Naive B cell (primary cell): ENCODE measurements around the gene RASGRF1. TPM values are rescaled to one million over a fixed set of nuclear protein-coding genes. Genes with fewer than 3 reads are reported as not detected.

ENCODE experiments used
- ATAC-seq, 2 donors: fragments of 150-1000 bp; cut with Tn5 transposase; 2 replicates each; pipeline ENCODE4 v1.10.0; 2021; ENCODE audit warnings: low read depth in 2 of 2, mild to moderate bottlenecking in 2 of 2, moderate library complexity in 2 of 2
- DNase-seq: peaks from one replicate; pipeline ENCODE4 v3.0.0; 2022
- H3K27ac Mint-ChIP-seq, 6 donors: one replicate each; pipeline ENCODE4 v1.8.0; 2020 to 2022; ENCODE audit warnings: mild to moderate bottlenecking in 6 of 6, mixed read lengths in 6 of 6, moderate library complexity in 5 of 6, inconsistent platforms in 2 of 6
- H3K27me3 Mint-ChIP-seq, 3 donors: one replicate each; pipeline ENCODE4 v1.8.0; 2021 to 2022; ENCODE audit warnings: mixed read lengths in 3 of 3, mild to moderate bottlenecking in 1 of 3
- H3K36me3 Mint-ChIP-seq, 2 donors: one replicate each; pipeline ENCODE4 v1.8.0; 2020 to 2022; ENCODE audit warnings: mixed read lengths in 2 of 2, inconsistent platforms in 1 of 2, mild to moderate bottlenecking in 1 of 2
- H3K4me1 Mint-ChIP-seq, 3 donors: one replicate each; pipeline ENCODE4 v1.8.0; 2020 to 2022; ENCODE audit warnings: mixed read lengths in 3 of 3, inconsistent platforms in 1 of 3, mild to moderate bottlenecking in 1 of 3, moderate library complexity in 1 of 3
- H3K4me3 Mint-ChIP-seq, 8 donors: one replicate each; pipeline ENCODE4 v1.8.0; 2020 to 2022; ENCODE audit warnings: mild to moderate bottlenecking in 8 of 8, mixed read lengths in 8 of 8, moderate library complexity in 8 of 8, inconsistent platforms in 2 of 8
- H3K9me3 Mint-ChIP-seq, 7 donors: one replicate each; pipeline ENCODE4 v1.8.0; 2020 to 2022; ENCODE audit warnings: mixed read lengths in 7 of 7, mild to moderate bottlenecking in 5 of 7, inconsistent platforms in 2 of 7, moderate library complexity in 1 of 7
- polyA plus RNA-seq, 6 donors: library from polyadenylated mRNA; unstranded; fragments of 300-500 nt; fragmentation: Illumina TruSeq; gene quantifications; one replicate each; pipeline ENCODE4 v1.2.3, GENCODE V29; 2021; ENCODE audit warnings: low read depth in 6 of 6

The RASGRF1 gene
- polyA plus RNA-seq, 6 donors from 2014 or later = 0.04 to 0.25 TPM; not detected in 4

DNA sequence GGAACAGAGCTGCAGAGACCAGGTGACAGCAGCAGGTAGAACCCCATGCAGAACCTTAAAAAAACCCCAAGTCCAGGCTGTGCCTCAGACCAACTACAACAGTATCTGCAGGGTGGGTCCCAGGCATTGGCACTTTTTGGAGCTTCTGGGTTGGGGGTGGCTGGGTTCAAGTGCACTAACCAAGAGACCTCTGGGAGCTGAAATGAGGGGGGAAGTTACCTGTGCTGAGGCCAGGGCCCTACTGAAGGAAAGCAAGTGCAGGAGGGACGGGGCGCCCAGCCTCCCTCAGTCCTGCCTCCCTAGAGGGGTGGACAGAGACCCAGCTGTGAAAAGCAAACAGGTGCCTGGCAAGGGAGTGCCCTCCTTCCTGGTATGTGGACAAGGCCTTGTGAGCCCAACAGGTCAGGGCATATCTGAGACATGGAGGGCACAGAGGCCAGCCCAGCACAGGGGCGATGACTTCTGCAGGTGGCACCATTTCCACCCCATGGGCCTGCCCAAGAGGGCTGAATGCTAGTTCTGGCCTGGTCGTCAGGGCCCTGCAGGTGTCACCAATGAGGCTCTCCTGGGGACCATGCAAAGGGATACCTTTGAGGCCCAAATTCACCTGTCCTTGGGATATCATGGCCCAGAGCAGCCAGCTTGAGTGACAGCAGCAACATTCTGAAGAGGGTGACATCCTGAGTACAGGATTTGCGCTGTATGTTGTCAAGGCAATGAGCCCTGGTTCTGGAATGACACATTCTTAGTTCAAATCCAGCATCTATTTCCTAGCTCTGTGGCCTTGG, 164.4 kb downstream of the RASGRF1 start:
- Mint-ChIP-seq H3K36me3 (peaks cover 0 to 35% of the 10 kb centered on the region in 2 donors), H3K4me3 (no peak overlapping the region), H3K9me3 (no peaks in the 10 kb centered on the region), H3K27me3 (no peaks in the 10 kb centered on the region), H3K27ac (peak overlapping the region in 1 of 6 donors; percentile 69), H3K4me1 (peaks cover 8 to 21% (median 19%) of the 10 kb centered on the region in 3 donors)
- ATAC-seq (no peak), DNase-seq (no peak)

DNA sequence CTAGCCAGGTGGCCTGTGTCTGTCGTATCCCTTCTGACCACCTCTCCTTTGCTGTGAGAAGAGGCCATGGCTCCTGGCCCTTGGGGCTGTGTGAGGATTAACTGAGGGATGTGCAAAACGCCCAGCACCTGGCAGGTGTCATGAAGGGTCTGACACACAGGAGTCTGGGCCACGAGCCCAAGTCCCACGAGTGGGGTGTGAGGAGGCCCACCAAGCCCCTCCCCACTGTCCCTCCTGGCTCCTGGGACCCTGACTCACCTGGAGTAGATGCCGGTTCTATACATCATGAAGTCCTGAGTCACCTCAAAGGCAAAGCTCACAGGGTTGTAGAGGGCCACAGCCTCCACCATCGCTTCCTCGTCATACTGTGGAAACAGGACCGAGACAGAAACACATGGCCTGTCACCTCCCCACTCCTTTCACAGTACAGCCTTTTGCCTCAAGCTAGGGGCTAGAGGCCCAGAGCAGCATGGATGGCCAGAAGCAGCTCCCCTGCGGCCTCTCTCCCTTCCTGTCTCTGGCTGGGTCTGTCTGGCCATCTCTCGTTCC, 165.4 kb downstream of the RASGRF1 start:
- Mint-ChIP-seq H3K36me3 (peaks cover 0 to 34% of the 10 kb centered on the region in 2 donors), H3K4me3 (no peak overlapping the region), H3K27ac (peak overlapping the region in 3 of 6 donors; percentile 26 to 76 (median 70))

DNA sequence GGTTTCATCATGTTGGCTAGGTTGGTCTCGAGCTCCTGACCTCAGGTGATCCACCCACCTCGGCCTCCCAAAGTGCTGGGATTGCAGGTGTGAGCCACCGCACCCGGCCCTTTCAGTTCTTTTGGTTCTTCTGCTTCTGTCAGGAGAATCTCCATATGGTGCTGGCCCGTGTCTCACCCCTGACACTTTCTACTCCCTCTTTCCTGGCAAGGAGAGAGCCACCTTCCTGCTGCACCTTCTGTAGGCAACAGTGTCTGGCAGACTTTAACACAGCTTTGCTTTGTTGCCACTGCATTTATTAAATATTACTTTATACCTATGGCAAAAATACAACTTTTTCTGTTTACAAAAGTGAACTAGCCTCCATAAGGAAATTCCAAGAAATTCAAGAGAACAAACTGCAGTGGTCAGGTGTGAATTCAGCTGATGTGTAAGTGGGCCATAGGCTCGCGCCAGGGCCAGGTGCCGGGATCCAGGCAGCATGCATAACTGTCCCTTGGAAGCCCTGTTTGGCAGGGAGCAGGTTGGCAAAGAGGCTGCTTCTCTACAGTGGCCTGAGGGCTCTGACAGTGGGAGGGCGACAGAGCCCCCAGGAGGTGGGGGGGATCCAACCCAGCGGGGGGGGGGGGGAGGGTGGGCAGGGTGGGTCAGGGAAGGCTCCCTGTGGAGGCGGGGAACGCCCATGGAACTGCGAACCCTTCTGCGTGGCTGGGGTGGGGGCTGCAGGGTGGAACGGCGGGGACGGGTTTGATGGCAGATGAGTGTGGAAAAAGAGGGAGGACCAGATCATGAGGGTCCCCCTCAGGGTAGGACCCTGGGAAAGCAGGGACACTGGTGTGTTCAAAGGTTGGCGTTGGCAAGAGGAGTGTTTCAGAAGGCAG, 166.9 kb downstream of the RASGRF1 start:
- Mint-ChIP-seq H3K4me3 (no peak overlapping the region), H3K27ac (peak overlapping the region in 3 of 6 donors; percentile 11 to 97 (median 72)), H3K36me3 (peaks cover 0 to 25% of the 10 kb centered on the region in 2 donors), H3K9me3 (no peaks in the 10 kb centered on the region), H3K27me3 (no peaks in the 10 kb centered on the region), H3K4me1 (peaks cover 8 to 18% (median 13%) of the 10 kb centered on the region in 3 donors)
- no peak for DNase-seq
- no peak for ATAC-seq

More for the DNA sequence above, 165.4 kb downstream of the RASGRF1 start:
- DNase-seq (no peak), ATAC-seq (no peak)
- H3K4me1 Mint-ChIP-seq = peaks cover 10 to 21% (median 18%) of the 10 kb centered on the region in 3 donors
- no peaks in the 10 kb centered on the region for H3K9me3 Mint-ChIP-seq
- no peaks in the 10 kb centered on the region for H3K27me3 Mint-ChIP-seq

DNA sequence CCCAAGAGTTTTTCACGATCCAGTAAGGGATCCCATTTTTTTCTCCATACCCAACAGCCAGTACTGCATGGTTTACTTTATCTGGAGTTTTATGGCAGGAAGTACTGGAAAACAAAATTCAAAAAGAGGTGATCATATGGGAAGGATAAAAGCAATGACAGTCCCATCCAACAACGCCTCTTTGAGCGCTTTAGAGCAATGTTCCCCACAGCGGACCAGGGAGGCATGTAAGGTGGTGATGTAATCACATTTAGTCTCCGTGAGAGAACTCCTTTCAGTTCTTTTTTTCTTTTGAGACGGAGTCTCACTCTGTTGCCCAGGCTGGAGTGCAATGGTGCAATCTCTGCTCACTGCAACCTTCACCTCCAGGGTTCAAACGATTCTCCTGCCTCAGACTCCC, 167.6 kb downstream of the RASGRF1 start:
- DNase-seq = no peak
- no peak for ATAC-seq
- Mint-ChIP-seq H3K4me1 (peaks cover 6 to 17% (median 8%) of the 10 kb centered on the region in 3 donors), H3K36me3 (peaks cover 0 to 18% of the 10 kb centered on the region in 2 donors), H3K27ac (peak overlapping the region in 2 of 6 donors; percentile 11 to 72), H3K4me3 (no peak overlapping the region), H3K9me3 (no peaks in the 10 kb centered on the region), H3K27me3 (no peaks in the 10 kb centered on the region)

DNA sequence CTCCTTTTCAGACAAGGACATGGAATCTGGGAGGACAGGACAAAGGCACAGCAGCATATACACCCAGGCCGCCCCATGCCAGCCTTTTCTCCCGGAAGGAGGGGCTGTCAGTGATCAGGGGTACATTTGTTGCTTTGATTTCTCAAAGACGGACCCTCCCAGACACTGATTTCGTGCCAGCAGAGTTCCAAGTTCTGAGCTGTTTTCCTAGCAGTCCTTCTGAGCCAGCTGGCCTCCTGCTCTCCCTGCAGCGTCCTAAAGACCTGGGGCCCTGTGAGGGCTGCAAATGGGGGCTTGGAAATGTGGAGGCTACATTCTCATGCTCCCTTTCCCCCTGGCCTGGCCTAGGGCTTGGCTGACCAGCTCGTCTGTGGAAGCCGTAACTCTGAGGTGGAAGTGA, 168.1 kb downstream of the RASGRF1 start:
- H3K27ac Mint-ChIP-seq = peak overlapping the region in 2 of 6 donors; percentile 61 to 76
- no peaks in the 10 kb centered on the region for H3K9me3 Mint-ChIP-seq
- H3K4me1 Mint-ChIP-seq = peaks cover under 1 to 14% (median 8%) of the 10 kb centered on the region in 3 donors
- no peak overlapping the region for H3K4me3 Mint-ChIP-seq
- no peaks in the 10 kb centered on the region for H3K27me3 Mint-ChIP-seq
- peaks cover 0 to 13% of the 10 kb centered on the region in 2 donors for H3K36me3 Mint-ChIP-seq
- DNase-seq = no peak
- no peak for ATAC-seq

DNA sequence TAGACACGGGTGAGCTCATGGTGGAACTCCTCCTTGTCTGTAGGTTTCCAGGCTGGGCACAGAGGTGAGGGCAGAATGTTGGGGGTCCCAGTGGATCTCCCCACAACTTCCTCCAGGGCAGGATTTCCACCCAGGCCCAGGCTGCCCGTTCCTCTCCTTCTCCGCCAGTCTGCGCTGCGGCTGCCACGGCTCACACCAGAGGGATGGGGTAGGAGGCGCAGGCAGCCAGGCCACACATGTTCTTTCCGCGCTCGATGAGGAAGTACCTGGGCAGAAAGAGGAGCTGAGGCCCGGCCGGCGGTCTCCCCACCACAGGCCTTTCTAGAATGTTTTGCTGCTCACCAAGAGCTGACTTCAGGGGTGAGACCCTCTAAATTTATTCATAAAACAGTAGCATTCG, 168.6 kb downstream of the RASGRF1 start:
- peaks cover 2 to 13% (median 8%) of the 10 kb centered on the region in 3 donors for H3K4me1 Mint-ChIP-seq
- peaks cover 0 to 11% of the 10 kb centered on the region in 2 donors for H3K36me3 Mint-ChIP-seq
- no peak overlapping the region for H3K4me3 Mint-ChIP-seq
- ATAC-seq (no peak), DNase-seq (no peak)
- no peaks in the 10 kb centered on the region for H3K27me3 Mint-ChIP-seq
- peak overlapping the region in 3 of 6 donors; percentile 20 to 81 (median 61) for H3K27ac Mint-ChIP-seq
- no peaks in the 10 kb centered on the region for H3K9me3 Mint-ChIP-seq

DNA sequence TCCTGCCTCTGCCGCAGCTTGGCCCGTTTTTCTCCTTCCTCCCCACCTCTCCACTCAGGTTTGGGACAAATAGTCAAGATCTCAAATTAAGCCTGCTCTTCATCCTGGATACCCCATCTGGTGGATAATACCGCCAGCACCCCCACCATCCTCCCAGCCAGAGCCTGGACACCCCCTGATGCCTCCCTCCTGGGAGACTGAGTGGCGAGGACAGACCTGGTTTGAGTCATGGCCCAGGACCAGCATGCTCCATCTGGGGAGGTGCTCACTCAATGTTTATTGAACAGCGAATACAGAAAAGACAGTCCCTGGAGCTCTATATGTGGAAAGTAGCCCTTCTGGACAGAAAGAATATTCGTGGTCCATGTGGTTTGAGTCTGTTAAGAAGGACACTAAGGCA, 169.1 kb downstream of the RASGRF1 start:
- Mint-ChIP-seq H3K27me3 (no peaks in the 10 kb centered on the region), H3K4me1 (peaks cover 5 to 11% (median 10%) of the 10 kb centered on the region in 3 donors), H3K9me3 (no peaks in the 10 kb centered on the region), H3K4me3 (no peak overlapping the region), H3K27ac (peak overlapping the region in 5 of 6 donors; percentile 20 to 81 (median 61)), H3K36me3 (peaks cover 0 to 11% of the 10 kb centered on the region in 2 donors)
- DNase-seq (no peak), ATAC-seq (no peak)

DNA sequence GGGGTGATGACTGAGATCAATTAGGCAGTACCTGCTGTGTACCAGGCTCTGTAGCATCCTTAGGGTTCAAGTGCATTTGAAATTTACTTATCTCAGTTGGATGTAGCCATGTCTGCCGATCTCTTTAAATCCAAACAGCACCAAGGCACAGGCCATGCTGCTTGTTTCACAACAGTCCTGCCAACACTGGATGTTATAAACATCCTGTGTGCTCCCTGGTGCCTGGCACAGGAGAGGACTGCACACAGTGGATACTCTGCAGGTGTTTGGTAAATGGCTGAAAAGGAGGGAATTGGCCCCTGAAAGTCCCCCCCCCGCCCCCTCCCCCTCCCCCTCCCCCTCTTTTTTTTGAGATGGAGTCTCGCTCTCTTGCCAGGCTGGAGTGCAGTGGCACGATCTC, 172.7 kb downstream of the RASGRF1 start:
- H3K27ac Mint-ChIP-seq = peak overlapping the region in 1 of 6 donors; percentile 51

DNA sequence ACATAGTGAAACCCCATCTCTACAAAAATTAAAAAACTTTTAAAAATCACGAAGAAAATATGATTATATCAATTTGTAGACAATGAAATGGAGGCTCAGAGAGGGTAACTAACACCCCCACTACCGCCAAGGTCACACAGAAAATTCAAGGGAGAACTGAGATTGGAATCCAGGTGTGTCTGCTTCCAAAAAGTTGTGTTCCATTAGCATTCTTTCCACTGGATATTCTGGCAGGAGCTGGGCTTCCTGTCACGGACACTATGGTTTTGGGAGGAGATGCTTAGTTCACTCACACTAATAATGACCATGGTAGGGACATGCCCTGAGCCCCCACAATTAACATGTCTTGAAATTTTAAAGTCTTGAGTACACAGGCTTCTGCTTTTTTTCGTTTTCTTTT, 174.5 kb downstream of the RASGRF1 start:
- Mint-ChIP-seq H3K4me3 (no peak overlapping the region), H3K4me1 (peaks cover 4 to 33% (median 20%) of the 10 kb centered on the region in 3 donors), H3K27ac (no peak overlapping the region), H3K9me3 (no peaks in the 10 kb centered on the region), H3K27me3 (no peaks in the 10 kb centered on the region), H3K36me3 (peaks cover 5 to 8% of the 10 kb centered on the region in 2 donors)
- DNase-seq (no peak), ATAC-seq (no peak)

More for the DNA sequence above, 172.7 kb downstream of the RASGRF1 start:
- ATAC-seq (no peak), DNase-seq (no peak)
- H3K36me3 Mint-ChIP-seq = no peaks in the 10 kb centered on the region
- no peaks in the 10 kb centered on the region for H3K9me3 Mint-ChIP-seq
- H3K4me1 Mint-ChIP-seq = peaks cover 5 to 24% (median 19%) of the 10 kb centered on the region in 3 donors
- no peaks in the 10 kb centered on the region for H3K27me3 Mint-ChIP-seq
- no peak overlapping the region for H3K4me3 Mint-ChIP-seq

DNA sequence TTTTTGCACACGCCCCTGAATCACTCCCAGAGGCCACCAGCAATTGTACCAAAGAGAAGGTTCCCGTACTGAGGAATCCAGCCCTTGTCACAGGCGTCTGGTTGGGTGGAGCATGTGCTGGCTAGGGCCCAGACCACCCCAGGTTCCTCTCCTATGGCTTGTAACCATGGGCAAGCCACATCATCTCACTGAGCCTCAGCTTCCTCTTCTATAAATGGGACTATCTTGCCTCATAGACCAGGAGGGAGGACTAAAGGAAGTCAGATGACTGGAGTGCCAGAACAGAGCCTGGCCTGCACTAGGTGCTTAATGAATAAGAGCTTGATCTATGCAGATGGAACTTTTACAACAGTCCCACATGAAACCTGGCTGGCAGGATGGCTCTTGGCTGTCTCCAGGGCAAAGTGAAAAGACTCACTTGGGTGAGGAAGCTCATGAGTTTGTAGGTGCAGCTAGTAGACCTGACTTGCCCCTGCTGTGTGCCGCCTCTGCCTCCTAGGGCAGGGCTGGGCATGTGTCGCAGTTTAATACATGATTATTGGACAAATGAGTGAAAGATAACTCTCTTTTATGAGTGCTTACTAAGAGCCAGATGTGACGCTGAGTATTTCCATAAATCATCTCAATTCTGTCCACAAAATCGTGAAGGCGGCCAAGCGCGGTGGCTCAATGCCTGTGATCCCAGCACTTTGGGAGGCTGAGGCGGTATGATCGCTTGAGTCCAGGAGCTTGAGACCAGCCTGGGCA, 175.1 kb downstream of the RASGRF1 start:
- peak overlapping the region in 3 of 6 donors; percentile 19 to 73 (median 30) for H3K27ac Mint-ChIP-seq
- no peak overlapping the region for H3K4me3 Mint-ChIP-seq
- peaks cover 4 to 33% (median 19%) of the 10 kb centered on the region in 3 donors for H3K4me1 Mint-ChIP-seq
- DNase-seq (no peak), ATAC-seq (no peak)
- peaks cover 5 to 8% of the 10 kb centered on the region in 2 donors for H3K36me3 Mint-ChIP-seq
- H3K9me3 Mint-ChIP-seq = no peaks in the 10 kb centered on the region
- no peaks in the 10 kb centered on the region for H3K27me3 Mint-ChIP-seq

DNA sequence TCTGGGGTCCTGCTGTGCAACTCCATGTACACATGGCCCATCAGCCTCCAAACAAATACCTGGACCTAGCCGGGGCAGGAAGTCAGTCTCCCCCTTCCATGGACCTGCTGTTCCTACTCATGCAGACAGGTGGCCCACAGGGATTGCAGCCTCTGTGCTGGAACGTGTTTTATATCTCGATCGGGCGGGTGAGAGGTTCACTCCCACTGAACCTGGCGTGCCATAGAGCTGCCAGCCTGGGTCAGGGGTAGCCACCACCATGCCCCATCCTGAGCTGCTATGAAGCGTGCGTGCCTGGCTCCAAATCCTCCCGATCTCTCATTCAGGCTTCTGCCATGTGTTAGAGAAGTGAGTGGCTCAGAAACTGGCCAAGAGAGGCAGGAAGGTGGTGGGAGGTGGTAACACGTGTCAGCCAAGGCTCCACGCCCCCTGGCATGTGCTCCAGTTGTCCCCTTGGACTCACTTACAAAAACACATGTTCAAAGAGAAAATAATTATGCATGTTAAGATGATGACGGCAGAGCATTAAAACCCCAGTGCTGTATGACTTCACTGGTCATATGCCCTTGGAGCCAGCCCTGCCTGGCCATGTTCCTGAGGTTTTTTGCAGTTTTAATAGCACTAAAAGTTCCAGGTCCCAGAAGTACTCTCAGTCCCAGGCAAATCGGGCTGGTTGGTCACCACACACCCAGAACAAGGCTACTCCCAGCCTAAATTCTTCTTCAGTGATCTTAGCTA, 176.4 kb downstream of the RASGRF1 start:
- H3K9me3 Mint-ChIP-seq = no peaks in the 10 kb centered on the region
- H3K4me3 Mint-ChIP-seq = no peak overlapping the region
- H3K4me1 Mint-ChIP-seq = peaks cover 13 to 45% (median 30%) of the 10 kb centered on the region in 3 donors
- H3K36me3 Mint-ChIP-seq = peaks cover 5 to 15% of the 10 kb centered on the region in 2 donors
- H3K27ac Mint-ChIP-seq = peak overlapping the region in 1 of 6 donors; percentile 32
- no peak for ATAC-seq
- H3K27me3 Mint-ChIP-seq = no peaks in the 10 kb centered on the region
- no peak for DNase-seq

DNA sequence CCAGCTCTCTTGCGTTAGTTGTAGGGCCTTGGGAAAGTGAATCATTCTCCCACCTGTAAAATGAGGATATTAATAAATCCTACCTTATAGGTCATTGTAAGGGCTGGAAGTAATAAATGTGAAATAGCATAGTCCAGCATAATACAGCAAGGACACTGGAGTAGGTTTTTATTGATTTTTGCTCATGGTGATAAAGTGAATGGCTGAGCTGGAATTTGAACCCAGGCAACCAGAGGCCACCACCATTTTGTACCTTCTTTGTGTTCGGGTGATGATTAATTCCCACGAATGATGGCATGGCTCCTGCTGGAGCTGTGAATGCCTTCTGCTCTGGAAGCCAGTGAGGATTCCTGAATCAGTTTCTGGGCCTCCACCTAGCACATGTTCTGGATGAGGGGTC, 177.6 kb downstream of the RASGRF1 start:
- ATAC-seq (no peak), DNase-seq (no peak)
- Mint-ChIP-seq H3K27ac (no peak overlapping the region), H3K36me3 (peaks cover 9 to 15% of the 10 kb centered on the region in 2 donors), H3K4me3 (no peak overlapping the region), H3K9me3 (no peaks in the 10 kb centered on the region), H3K27me3 (no peaks in the 10 kb centered on the region), H3K4me1 (peaks cover 20 to 53% (median 36%) of the 10 kb centered on the region in 3 donors)
